Astrocyte of the spinal cord (primary cell): ENCODE measurements around the gene CCER1.
A peak's percentile ranks its signal among the peaks of the same experiment; 100 is the strongest.

Experiments
- DNase-seq: peaks from one replicate; pipeline ENCODE4 v3.0.0; 2011; ENCODE audit warnings: low read depth, low spot score
- H3K4me3 ChIP-seq: 2 replicates; pipeline ENCODE4 v1.5.1; 2011; ENCODE audit warnings: low read depth, mild to moderate bottlenecking, low read length, moderate library complexity
- CTCF ChIP-seq: IDR thresholded peaks from 2 replicates; pipeline ENCODE4 v1.5.1; 2012; ENCODE audit warnings: low read depth, mild to moderate bottlenecking, low read length, inconsistent platforms
- in situ Hi-C: cut with HindIII; loops from 2 replicates; pipeline ENCODE4 v1.10.0; 2017; ENCODE audit warnings: low sequenced_read_pairs

CCER1 gene

GRCh38 chr12:90963946-90964345, 9.0 kb upstream of the CCER1 start:
- in situ Hi-C loops = no loop called here
- no peak overlapping the region for H3K4me3 ChIP-seq
- no peak for TF ChIP-seq CTCF
- DNase-seq = no peak

- DNase-seq = no peak
- no peak overlapping the region for H3K4me3 ChIP-seq
- no peak for TF ChIP-seq CTCF
- in situ Hi-C loops = no loop called here
Measured at GRCh38 chr12:90961154-90961553, 6.2 kb upstream of the CCER1 start.

GRCh38 chr12:90959538-90960139, 4.7 kb upstream of the CCER1 start:
- in situ Hi-C loops = no loop called here
- peak; percentile 58 for DNase-seq
- TF ChIP-seq CTCF = peak; percentile 78
- H3K4me3 ChIP-seq = no peak overlapping the region

GRCh38 chr12:90959032-90959431, 4.1 kb upstream of the CCER1 start:
- in situ Hi-C loops = no loop called here
- peak; percentile 9 for TF ChIP-seq CTCF
- H3K4me3 ChIP-seq = no peak overlapping the region
- DNase-seq = no peak

GRCh38 chr12:90958347-90958746, 3.4 kb upstream of the CCER1 start:
- no peak for DNase-seq
- in situ Hi-C loops = no loop called here
- TF ChIP-seq CTCF = no peak
- no peak overlapping the region for H3K4me3 ChIP-seq

GRCh38 chr12:90954428-90954827, 548 bp downstream of the CCER1 start:
- no peak for TF ChIP-seq CTCF
- in situ Hi-C loops = no loop called here
- no peak overlapping the region for H3K4me3 ChIP-seq
- DNase-seq = no peak
